Measurements from ENCODE around the gene TBCCD1.
"Not testable (repeated sequence)": the region's sequence is repeated elsewhere in the genome, so short reads cannot be mapped to it uniquely, and the experiment has no call there.

Gene TBCCD1

GRCh38 chr3:186583831-186584230 lies 16.7 kb upstream of the TBCCD1 start:
- H3K9ac ChIP-seq (ENCODE audit: low read length in 5 of 5): no peak overlapping the region
- H3K9me3 ChIP-seq (ENCODE audit: control insufficient read depth in 5 of 5, low read length in 5 of 5): no peaks in the 10 kb centered on the region
- peaks cover 53 to 71% (median 64%) of the 10 kb centered on the region in 5 donors for H3K36me3 ChIP-seq (ENCODE audit: control insufficient read depth in 5 of 5, insufficient read depth in 5 of 5, low read length in 5 of 5)
- no peak overlapping the region for H3K27ac ChIP-seq (ENCODE audit: low read depth, low read length)
- H3K4me3 ChIP-seq (ENCODE audit: low read depth in 1 of 5, low read length in 5 of 5): no peak overlapping the region
- H3K4me1 ChIP-seq (ENCODE audit: control insufficient read depth in 5 of 5, insufficient read depth in 5 of 5, low read length in 5 of 5): no peaks in the 10 kb centered on the region
- no peaks in the 10 kb centered on the region for H3K27me3 ChIP-seq (ENCODE audit: control insufficient read depth in 5 of 5, insufficient read depth in 4 of 5, low read length in 5 of 5)

GRCh38 chr3:186582541-186582940 lies 15.4 kb upstream of the TBCCD1 start:
- H3K27ac ChIP-seq (ENCODE audit: low read depth, low read length): no peak overlapping the region
- no peaks in the 10 kb centered on the region for H3K27me3 ChIP-seq (ENCODE audit: control insufficient read depth in 5 of 5, insufficient read depth in 4 of 5, low read length in 5 of 5)
- H3K4me1 ChIP-seq (ENCODE audit: control insufficient read depth in 5 of 5, insufficient read depth in 5 of 5, low read length in 5 of 5): no peaks in the 10 kb centered on the region
- H3K9me3 ChIP-seq (ENCODE audit: control insufficient read depth in 5 of 5, low read length in 5 of 5): no peaks in the 10 kb centered on the region
- H3K4me3 ChIP-seq (ENCODE audit: low read depth in 1 of 5, low read length in 5 of 5): no peak overlapping the region
- peaks cover 57 to 84% (median 73%) of the 10 kb centered on the region in 5 donors for H3K36me3 ChIP-seq (ENCODE audit: control insufficient read depth in 5 of 5, insufficient read depth in 5 of 5, low read length in 5 of 5)
- no peak overlapping the region for H3K9ac ChIP-seq (ENCODE audit: low read length in 5 of 5)

- H3K27ac ChIP-seq (ENCODE audit: low read depth, low read length): no peak overlapping the region
- H3K4me1 ChIP-seq (ENCODE audit: control insufficient read depth in 5 of 5, insufficient read depth in 5 of 5, low read length in 5 of 5): no peaks in the 10 kb centered on the region
- no peak overlapping the region for H3K9ac ChIP-seq (ENCODE audit: low read length in 5 of 5)
- no peak overlapping the region for H3K4me3 ChIP-seq (ENCODE audit: low read depth in 1 of 5, low read length in 5 of 5)
- no peaks in the 10 kb centered on the region for H3K27me3 ChIP-seq (ENCODE audit: control insufficient read depth in 5 of 5, insufficient read depth in 4 of 5, low read length in 5 of 5)
- peaks cover 63 to 96% (median 84%) of the 10 kb centered on the region in 5 donors for H3K36me3 ChIP-seq (ENCODE audit: control insufficient read depth in 5 of 5, insufficient read depth in 5 of 5, low read length in 5 of 5)
- no peaks in the 10 kb centered on the region for H3K9me3 ChIP-seq (ENCODE audit: control insufficient read depth in 5 of 5, low read length in 5 of 5)
Measured at GRCh38 chr3:186580785-186581184, 13.6 kb upstream of the TBCCD1 start.

- no peak overlapping the region for H3K27ac ChIP-seq (ENCODE audit: low read depth, low read length)
Measured at GRCh38 chr3:186577521-186577920, 10.4 kb upstream of the TBCCD1 start.

GRCh38 chr3:186571644-186572013 lies 4.5 kb upstream of the TBCCD1 start:
- Histone ChIP-seq H3K4me3 (ENCODE audit: low read depth in 1 of 5, low read length in 5 of 5) (peak overlapping the region in 4 of 5 donors; percentile 82 to 97 (median 90)), H3K9me3 (ENCODE audit: control insufficient read depth in 5 of 5, low read length in 5 of 5) (no peaks in the 10 kb centered on the region), H3K27me3 (ENCODE audit: control insufficient read depth in 5 of 5, insufficient read depth in 4 of 5, low read length in 5 of 5) (no peaks in the 10 kb centered on the region), H3K4me1 (ENCODE audit: control insufficient read depth in 5 of 5, insufficient read depth in 5 of 5, low read length in 5 of 5) (peaks cover 4 to 28% (median 27%) of the 10 kb centered on the region in 5 donors), H3K36me3 (ENCODE audit: control insufficient read depth in 5 of 5, insufficient read depth in 5 of 5, low read length in 5 of 5) (peaks cover 14 to 24% (median 16%) of the 10 kb centered on the region in 5 donors), H3K27ac (ENCODE audit: low read depth, low read length) (no peak overlapping the region), H3K9ac (ENCODE audit: low read length in 5 of 5) (peak overlapping the region in 4 of 5 donors; percentile 71 to 99 (median 94))

More at GRCh38 chr3:186577521-186577920, 10.4 kb upstream of the TBCCD1 start:
- Histone ChIP-seq H3K4me3 (ENCODE audit: low read depth in 1 of 5, low read length in 5 of 5) (no peak overlapping the region), H3K27me3 (ENCODE audit: control insufficient read depth in 5 of 5, insufficient read depth in 4 of 5, low read length in 5 of 5) (no peaks in the 10 kb centered on the region), H3K9me3 (ENCODE audit: control insufficient read depth in 5 of 5, low read length in 5 of 5) (no peaks in the 10 kb centered on the region), H3K9ac (ENCODE audit: low read length in 5 of 5) (no peak overlapping the region), H3K4me1 (ENCODE audit: control insufficient read depth in 5 of 5, insufficient read depth in 5 of 5, low read length in 5 of 5) (no peaks in the 10 kb centered on the region), H3K36me3 (ENCODE audit: control insufficient read depth in 5 of 5, insufficient read depth in 5 of 5, low read length in 5 of 5) (peaks cover 40 to 79% (median 58%) of the 10 kb centered on the region in 5 donors)

- H3K27ac ChIP-seq (ENCODE audit: low read depth, low read length): peak overlapping the region; percentile 86
- H3K27me3 ChIP-seq (ENCODE audit: control insufficient read depth in 5 of 5, insufficient read depth in 4 of 5, low read length in 5 of 5): no peaks in the 10 kb centered on the region
- peak overlapping the region; percentile 63 to 99 (median 91) for H3K9ac ChIP-seq (ENCODE audit: low read length in 5 of 5)
- no peaks in the 10 kb centered on the region for H3K9me3 ChIP-seq (ENCODE audit: control insufficient read depth in 5 of 5, low read length in 5 of 5)
- peak overlapping the region; percentile 82 to 97 (median 89) for H3K4me3 ChIP-seq (ENCODE audit: low read depth in 1 of 5, low read length in 5 of 5)
- H3K4me1 ChIP-seq (ENCODE audit: control insufficient read depth in 5 of 5, insufficient read depth in 5 of 5, low read length in 5 of 5): peaks cover 7 to 33% (median 32%) of the 10 kb centered on the region in 5 donors
- peaks cover 9 to 18% (median 11%) of the 10 kb centered on the region in 5 donors for H3K36me3 ChIP-seq (ENCODE audit: control insufficient read depth in 5 of 5, insufficient read depth in 5 of 5, low read length in 5 of 5)
Measured at GRCh38 chr3:186570941-186571643, 4.0 kb upstream of the TBCCD1 start.

GRCh38 chr3:186570096-186570940 lies 3.2 kb upstream of the TBCCD1 start, which contains the start of gene DNAJB11:
Gene DNAJB11, plus strand, starts transcription at chr3:186570720. Its CDS starts 178 bp downstream, at chr3:186570898.
- H3K4me1 ChIP-seq (ENCODE audit: control insufficient read depth in 5 of 5, insufficient read depth in 5 of 5, low read length in 5 of 5): peaks cover 7 to 35% (median 33%) of the 10 kb centered on the region in 5 donors
- peak within 1 kb of the TSS; percentile 82 to 97 (median 89) for H3K4me3 ChIP-seq (ENCODE audit: low read depth in 1 of 5, low read length in 5 of 5)
- H3K9ac ChIP-seq (ENCODE audit: low read length in 5 of 5): peak within 1 kb of the TSS; percentile 63 to 99 (median 91)
- H3K9me3 ChIP-seq (ENCODE audit: control insufficient read depth in 5 of 5, low read length in 5 of 5): no peaks in the 10 kb centered on the region
- no peaks in the 10 kb centered on the region for H3K27me3 ChIP-seq (ENCODE audit: control insufficient read depth in 5 of 5, insufficient read depth in 4 of 5, low read length in 5 of 5)
- peak within 1 kb of the TSS; percentile 86 for H3K27ac ChIP-seq (ENCODE audit: low read depth, low read length)
- H3K36me3 ChIP-seq (ENCODE audit: control insufficient read depth in 5 of 5, insufficient read depth in 5 of 5, low read length in 5 of 5): peaks cover 2 to 11% (median 5%) of the 10 kb centered on the region in 5 donors

GRCh38 chr3:186569779-186570095 lies 2.6 kb upstream of the TBCCD1 start:
- H3K36me3 ChIP-seq (ENCODE audit: control insufficient read depth in 5 of 5, insufficient read depth in 5 of 5, low read length in 5 of 5): peaks cover 0 to 8% (median 5%) of the 10 kb centered on the region in 5 donors
- peak overlapping the region; percentile 71 to 97 (median 85) for H3K4me3 ChIP-seq (ENCODE audit: low read depth in 1 of 5, low read length in 5 of 5)
- peaks cover 7 to 35% (median 33%) of the 10 kb centered on the region in 5 donors for H3K4me1 ChIP-seq (ENCODE audit: control insufficient read depth in 5 of 5, insufficient read depth in 5 of 5, low read length in 5 of 5)
- H3K9ac ChIP-seq (ENCODE audit: low read length in 5 of 5): peak overlapping the region; percentile 21 to 87 (median 80)
- H3K9me3 ChIP-seq (ENCODE audit: control insufficient read depth in 5 of 5, low read length in 5 of 5): no peaks in the 10 kb centered on the region
- no peaks in the 10 kb centered on the region for H3K27me3 ChIP-seq (ENCODE audit: control insufficient read depth in 5 of 5, insufficient read depth in 4 of 5, low read length in 5 of 5)
- H3K27ac ChIP-seq (ENCODE audit: low read depth, low read length): peak overlapping the region; percentile 64

- peak overlapping the region in 2 of 5 donors; percentile 69 to 87 for H3K9ac ChIP-seq (ENCODE audit: low read length in 5 of 5)
- not testable (repeated sequence) for H3K27ac ChIP-seq (ENCODE audit: low read depth, low read length)
Measured at GRCh38 chr3:186569361-186569760, 2.2 kb upstream of the TBCCD1 start.

GRCh38 chr3:186566772-186567071 lies 417 bp downstream of the TBCCD1 start:
- peak overlapping the region; percentile 88 to 99 (median 98) for H3K9ac ChIP-seq (ENCODE audit: low read length in 5 of 5)
- no peaks in the 10 kb centered on the region for H3K9me3 ChIP-seq (ENCODE audit: control insufficient read depth in 5 of 5, low read length in 5 of 5)
- H3K27ac ChIP-seq (ENCODE audit: low read depth, low read length): peak overlapping the region; percentile 79
- peak overlapping the region; percentile 86 to 100 (median 97) for H3K4me3 ChIP-seq (ENCODE audit: low read depth in 1 of 5, low read length in 5 of 5)
- H3K27me3 ChIP-seq (ENCODE audit: control insufficient read depth in 5 of 5, insufficient read depth in 4 of 5, low read length in 5 of 5): no peaks in the 10 kb centered on the region
- H3K36me3 ChIP-seq (ENCODE audit: control insufficient read depth in 5 of 5, insufficient read depth in 5 of 5, low read length in 5 of 5): peaks cover 0 to 14% (median 5%) of the 10 kb centered on the region in 5 donors
- peaks cover 7 to 37% (median 35%) of the 10 kb centered on the region in 5 donors for H3K4me1 ChIP-seq (ENCODE audit: control insufficient read depth in 5 of 5, insufficient read depth in 5 of 5, low read length in 5 of 5)

More at GRCh38 chr3:186569361-186569760, 2.2 kb upstream of the TBCCD1 start:
- H3K4me1 ChIP-seq (ENCODE audit: control insufficient read depth in 5 of 5, insufficient read depth in 5 of 5, low read length in 5 of 5): peaks cover 7 to 35% (median 33%) of the 10 kb centered on the region in 5 donors
- not testable (repeated sequence) for H3K9me3 ChIP-seq (ENCODE audit: control insufficient read depth in 5 of 5, low read length in 5 of 5); H3K27me3 ChIP-seq (ENCODE audit: control insufficient read depth in 5 of 5, insufficient read depth in 4 of 5, low read length in 5 of 5); H3K36me3 ChIP-seq (ENCODE audit: control insufficient read depth in 5 of 5, insufficient read depth in 5 of 5, low read length in 5 of 5)
- H3K4me3 ChIP-seq (ENCODE audit: low read depth in 1 of 5, low read length in 5 of 5): peak overlapping the region in 2 of 5 donors; percentile 75 to 97

Measured in subcutaneous abdominal adipose tissue (tissue), 5 donors.